Endothelial cell of umbilical vein (primary cell): Measurements from ENCODE around the gene SRPX. TPM values are rescaled to one million over a fixed set of nuclear protein-coding genes. Genes with fewer than 3 reads are reported as not detected.

Source experiments
- BruUV-seq: library from RNA; stranded (reverse); fragments of 400-500 nt; replicated peaks from 2 replicates; lab custom pipeline; 2021; lab: Mats Ljungman, UMichigan
- CTCF ChIA-PET: fragments of 300-600, 350-600 bp; sonication (Branson Sonifier 250); formaldehyde crosslinking; loops from one replicate; lab custom pipeline; 2021; ENCODE audit warnings: antibody characterized with exemption, inconsistent platforms; lab: Charles Lee
- POLR2A ChIA-PET: fragments of 300-600, 350-600 bp; sonication (Branson Sonifier 250); formaldehyde crosslinking; loops from one replicate; lab custom pipeline; 2021; ENCODE audit warnings: antibody characterized with exemption, inconsistent platforms; lab: Charles Lee
- DNase-seq: peaks from one replicate; pipeline ENCODE4 v3.0.0-alpha.2; 2011; ENCODE audit warnings: low read depth, low spot score
- FAIRE-seq: peaks from 2 replicates; lab custom pipeline; 2011; peaks lifted over from hg19 to GRCh38; lab: Jason Lieb, UNC
- H2AFZ ChIP-seq: 2 replicates; pipeline ENCODE4 v1.6.0; 2012; ENCODE audit warnings: low read depth, low read length, control low read depth, inconsistent platforms
- H3K27ac ChIP-seq: 2 replicates; pipeline ENCODE4 v1.5.1; 2011; ENCODE audit warnings: low read depth, mild to moderate bottlenecking, control low read depth, low read length, moderate library complexity; ENCODE audit not compliant: insufficient read depth
- H3K27me3 ChIP-seq, 2 experiments: 2 replicates each; pipeline versions ENCODE4 v1.6.0 to v1.6.1; 2011; ENCODE audit warnings: low read length in 2 of 2, mixed read lengths in 1 of 2; ENCODE audit not compliant: control insufficient read depth in 2 of 2, insufficient read depth in 2 of 2
- H3K36me3 ChIP-seq, 2 experiments: 2 replicates in 1 of 2; 3 replicates in 1 of 2; pipeline ENCODE4 v1.5.1; 2011; ENCODE audit warnings: low read length in 2 of 2, mild to moderate bottlenecking in 1 of 2, moderate library complexity in 1 of 2; ENCODE audit not compliant: control insufficient read depth in 2 of 2, insufficient read depth in 2 of 2; ENCODE audit errors: extremely low read depth in 1 of 2
- H3K4me1 ChIP-seq: 3 replicates; pipeline ENCODE4 v1.5.1; 2011; ENCODE audit warnings: mild to moderate bottlenecking, low read length; ENCODE audit not compliant: control insufficient read depth, insufficient read depth; ENCODE audit errors: extremely low read depth
- H3K4me2 ChIP-seq: 2 replicates; pipeline ENCODE4 v1.6.1; 2011; ENCODE audit warnings: low read length, control low read depth, mixed read lengths; ENCODE audit not compliant: insufficient read depth
- H3K4me3 ChIP-seq, 3 experiments: fragments of 200-600 bp in 1 of 3; sonication (generic), shearing (Covaris generic) in 1 of 3; replicated peaks in 1 of 3; 2 replicates each; pipeline ENCODE4 v1.5.1; 2011 to 2016; ENCODE audit warnings: control low read depth in 3 of 3, low read length in 3 of 3, mild to moderate bottlenecking in 2 of 3, inconsistent platforms in 1 of 3, low read depth in 1 of 3, moderate library complexity in 1 of 3; ENCODE audit not compliant: insufficient read depth in 1 of 3
- H3K79me2 ChIP-seq: 2 replicates; pipeline ENCODE4 v1.6.0; 2012; ENCODE audit warnings: low read length, inconsistent platforms; ENCODE audit not compliant: control insufficient read depth, insufficient read depth
- H3K9ac ChIP-seq: replicated peaks from 2 replicates; pipeline ENCODE3; 2011; ENCODE audit warnings: low read length, control low read depth; ENCODE audit not compliant: insufficient read depth; ENCODE audit errors: extremely low read depth
- H3K9me1 ChIP-seq: replicated peaks from 3 replicates; pipeline ENCODE4 v1.6.0; 2011; ENCODE audit warnings: mild to moderate bottlenecking, low read length; ENCODE audit not compliant: control insufficient read depth, insufficient read depth; ENCODE audit errors: extremely low read depth
- H3K9me3 ChIP-seq: replicated peaks from 2 replicates; pipeline ENCODE4 v1.5.1; 2012; ENCODE audit warnings: low read length, inconsistent platforms; ENCODE audit not compliant: control insufficient read depth, insufficient read depth
- H4K20me1 ChIP-seq: replicated peaks from 2 replicates; pipeline ENCODE3; 2011; ENCODE audit warnings: mild to moderate bottlenecking, low read length; ENCODE audit not compliant: control insufficient read depth, insufficient read depth; ENCODE audit errors: extremely low read depth
- CTCF ChIP-seq, 2 donors: IDR thresholded peaks; 1 replicate in 1 of 2; 2 replicates in 1 of 2; pipeline ENCODE4 v1.5.1; 2011; ENCODE audit warnings: low read length in 2 of 2, mild to moderate bottlenecking in 2 of 2, moderate library complexity in 2 of 2, control low read depth in 1 of 2, inconsistent platforms in 1 of 2, low read depth in 1 of 2; ENCODE audit not compliant: insufficient read depth in 1 of 2; ENCODE audit errors: extremely low read depth in 1 of 2
- EZH2 ChIP-seq: IDR thresholded peaks from 2 replicates; pipeline ENCODE4 v1.6.1; 2012; ENCODE audit warnings: borderline replicate concordance, low read depth, mild to moderate bottlenecking, moderate library complexity, low read length, inconsistent platforms; ENCODE audit not compliant: severe bottlenecking
- FOS ChIP-seq: IDR thresholded peaks from 2 replicates; pipeline ENCODE4 v1.6.1; 2011; ENCODE audit warnings: mild to moderate bottlenecking, low read length, moderate library complexity, borderline replicate concordance; ENCODE audit not compliant: insufficient read depth
- GATA2 ChIP-seq: IDR thresholded peaks from 2 replicates; pipeline ENCODE4 v1.7.0; 2011; ENCODE audit warnings: low read depth, mild to moderate bottlenecking, moderate library complexity, mixed read lengths, low read length; ENCODE audit not compliant: insufficient read length, insufficient read depth
- JUN ChIP-seq: IDR thresholded peaks from 2 replicates; pipeline ENCODE4 v1.6.1; 2011; ENCODE audit warnings: borderline replicate concordance, low read depth; ENCODE audit not compliant: insufficient read length, insufficient read depth
- MYC ChIP-seq: IDR thresholded peaks from one replicate; pipeline ENCODE4 v1.6.1; 2011; ENCODE audit warnings: mild to moderate bottlenecking, low read depth, low read length
- POLR2A ChIP-seq: IDR thresholded peaks from 2 replicates; pipeline ENCODE4 v1.6.1; 2012; ENCODE audit warnings: low read depth, mild to moderate bottlenecking, control low read depth, low read length
- POLR2AphosphoS5 ChIP-seq: IDR thresholded peaks from 2 replicates; pipeline ENCODE4 v1.6.1; 2012; ENCODE audit warnings: low read depth, mild to moderate bottlenecking, control low read depth, low read length, moderate library complexity; ENCODE audit not compliant: insufficient read depth
- dilution Hi-C: fragments of 300-500 bp; cut with MboI; formaldehyde crosslinking; loops from one replicate; pipeline ENCODE4 v1.15.0; 2019; ENCODE audit warnings: low sequenced_read_pairs; ENCODE audit not compliant: extremely low pct_ligation_motif_present
- intact Hi-C: fragments of 100-400 bp; cut with micrococcal nuclease; formaldehyde crosslinking; loops from one replicate; pipeline ENCODE4 v1.10.0; 2022
- polyA plus RNA-seq, 4 experiments: library from polyadenylated mRNA; depleted of rRNA in 3 of 4; stranded (reverse) in 3 of 4; unstranded in 1 of 4; fragments of >200 nt; gene quantifications; 2 replicates each; pipeline versions ENCODE4 v1.2.1 to v1.2.3, GENCODE V29; 2011 to 2012; ENCODE audit warnings: missing spikeins in 1 of 4
- total RNA-seq: library from RNA; stranded (reverse); gene quantifications from 2 replicates; pipeline ENCODE4 v1.2.3, GENCODE V29; 2021
- TF ChIP-seq, protein P1 (sequence below): IDR thresholded peaks from 2 replicates; pipeline ENCODE4 v1.6.1; 2011; ENCODE audit not compliant: insufficient read depth, insufficient read length

The SRPX gene
- total and polyA plus RNA-seq, 2 donors (not counting 3 experiments of a cell fraction or from before 2014, with no cell fraction given) = 104 to 140 TPM

GRCh38 chrX:38124000-38124399 is 96.7 kb downstream of the SRPX start:
- Histone ChIP-seq H3K9me3 (no peaks in the 10 kb centered on the region), H3K27ac (no peak overlapping the region), H3K9me1 (no peaks in the 10 kb centered on the region), H3K9ac (no peak overlapping the region), H3K4me1 (no peaks in the 10 kb centered on the region), H3K36me3 (no peaks in the 10 kb centered on the region), H4K20me1 (no peaks in the 10 kb centered on the region), H3K4me2 (no peak overlapping the region), H3K79me2 (no peaks in the 10 kb centered on the region), H3K27me3 (no peaks in the 10 kb centered on the region), H3K4me3 (no peak overlapping the region), H2AFZ (no peak overlapping the region)
- BruUV-seq = no TSS peak
- DNase-seq (peak; percentile 1), FAIRE-seq (peak; percentile 38)
- intact Hi-C loops = no loop called here
- TF ChIP-seq POLR2AphosphoS5 (no peak), POLR2A (no peak), JUN (no peak), CTCF (IDR thresholded peaks at IDR 0.05; ENCODE audit: extremely low read depth in 1 of 2, insufficient read depth in 1 of 2, low read depth in 1 of 2, low read length in 2 of 2) (no peak), FOS (no peak), MYC (no peak), EZH2 (no peak), GATA2 (no peak)
- TF ChIP-seq, protein P1, sequence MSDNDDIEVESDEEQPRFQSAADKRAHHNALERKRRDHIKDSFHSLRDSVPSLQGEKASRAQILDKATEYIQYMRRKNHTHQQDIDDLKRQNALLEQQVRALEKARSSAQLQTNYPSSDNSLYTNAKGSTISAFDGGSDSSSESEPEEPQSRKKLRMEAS = no peak
- CTCF ChIA-PET = no interaction called here
- dilution Hi-C loops = no loop called here
- POLR2A ChIA-PET = no interaction called here
